ENCODE results near the gene TBL1XR1.
A peak's percentile ranks its signal among the peaks of the same experiment; 100 is the strongest.

Gene TBL1XR1

DNA sequence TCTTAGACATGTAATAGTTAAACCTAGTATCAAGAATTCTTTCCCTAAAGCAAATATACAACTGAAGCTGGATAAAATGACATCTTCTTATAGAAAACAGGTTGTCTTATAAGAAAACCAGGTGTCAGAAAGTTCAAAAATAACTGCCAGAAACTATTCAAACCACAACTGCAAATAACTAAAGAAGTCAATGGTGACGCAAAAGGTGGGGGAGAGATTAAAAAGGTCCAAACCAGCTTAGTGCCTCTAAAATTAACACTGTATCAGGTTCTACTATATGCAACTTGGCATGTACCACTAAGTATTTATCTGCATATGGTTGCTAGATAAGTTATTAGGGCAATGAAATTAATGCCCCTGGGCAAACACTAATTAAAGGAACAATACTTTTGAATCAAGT is 136.8 kb downstream of the TBL1XR1 start:
- DNase-seq = no peak

DNA sequence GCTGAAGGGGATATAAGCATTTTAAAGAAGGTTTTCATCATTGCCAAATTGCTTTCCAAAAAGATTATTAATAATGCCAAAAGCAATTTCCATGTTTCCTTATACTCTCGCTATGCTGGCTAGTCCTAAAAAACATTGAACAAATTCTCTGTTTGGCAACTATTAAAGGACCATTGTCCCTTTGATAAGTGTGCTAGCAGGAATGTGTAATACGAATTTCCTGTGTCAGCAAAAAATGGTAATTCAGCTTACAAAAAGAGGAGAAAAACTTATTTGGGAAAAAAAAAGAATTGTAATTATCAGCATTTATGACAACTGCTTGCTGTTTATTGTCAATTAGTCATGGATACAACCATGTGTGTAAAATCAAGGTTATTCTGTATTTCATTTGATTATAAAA is 138.6 kb downstream of the TBL1XR1 start:
- no peak for DNase-seq

DNA sequence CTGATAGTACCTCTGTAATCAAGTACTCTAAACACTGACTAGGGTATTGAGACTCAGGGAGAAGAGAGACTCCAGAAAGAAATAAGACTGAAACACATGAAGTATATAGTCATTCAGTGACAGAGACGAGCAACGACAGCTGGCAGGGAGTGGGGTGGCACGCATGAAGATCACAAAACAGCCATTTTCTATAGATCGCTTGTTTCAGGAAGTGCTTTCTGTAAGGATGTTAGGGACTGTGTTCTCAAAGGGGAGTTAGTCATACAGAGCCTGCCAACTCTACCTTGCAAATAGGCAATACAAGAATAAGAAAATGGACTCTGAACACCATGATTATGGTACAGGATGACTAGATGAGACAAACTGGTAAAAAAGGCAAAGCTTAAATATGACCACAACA is 139.5 kb downstream of the TBL1XR1 start:
- DNase-seq = peak in 4 of 6 experiments; percentile 0 to 42 (median 18)

DNA sequence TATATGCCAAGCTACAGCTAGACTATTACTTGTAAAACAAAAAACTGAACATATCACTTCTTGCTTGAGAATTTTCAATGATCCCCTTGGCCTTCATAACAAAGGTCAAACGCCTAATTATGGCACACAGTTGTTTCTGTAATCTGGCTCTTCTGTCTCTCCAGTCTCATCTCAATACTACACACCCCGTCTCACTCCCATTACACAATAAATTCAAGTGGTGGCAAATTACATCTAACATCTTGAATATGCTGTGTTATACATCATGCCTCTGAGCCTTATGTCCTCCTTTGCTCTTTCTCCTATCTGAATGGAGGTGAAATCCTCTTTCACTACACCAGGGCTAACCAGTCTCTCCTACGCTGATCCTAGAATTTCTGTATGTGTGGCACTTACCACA is 140.4 kb downstream of the TBL1XR1 start:
- no peak for DNase-seq

DNA sequence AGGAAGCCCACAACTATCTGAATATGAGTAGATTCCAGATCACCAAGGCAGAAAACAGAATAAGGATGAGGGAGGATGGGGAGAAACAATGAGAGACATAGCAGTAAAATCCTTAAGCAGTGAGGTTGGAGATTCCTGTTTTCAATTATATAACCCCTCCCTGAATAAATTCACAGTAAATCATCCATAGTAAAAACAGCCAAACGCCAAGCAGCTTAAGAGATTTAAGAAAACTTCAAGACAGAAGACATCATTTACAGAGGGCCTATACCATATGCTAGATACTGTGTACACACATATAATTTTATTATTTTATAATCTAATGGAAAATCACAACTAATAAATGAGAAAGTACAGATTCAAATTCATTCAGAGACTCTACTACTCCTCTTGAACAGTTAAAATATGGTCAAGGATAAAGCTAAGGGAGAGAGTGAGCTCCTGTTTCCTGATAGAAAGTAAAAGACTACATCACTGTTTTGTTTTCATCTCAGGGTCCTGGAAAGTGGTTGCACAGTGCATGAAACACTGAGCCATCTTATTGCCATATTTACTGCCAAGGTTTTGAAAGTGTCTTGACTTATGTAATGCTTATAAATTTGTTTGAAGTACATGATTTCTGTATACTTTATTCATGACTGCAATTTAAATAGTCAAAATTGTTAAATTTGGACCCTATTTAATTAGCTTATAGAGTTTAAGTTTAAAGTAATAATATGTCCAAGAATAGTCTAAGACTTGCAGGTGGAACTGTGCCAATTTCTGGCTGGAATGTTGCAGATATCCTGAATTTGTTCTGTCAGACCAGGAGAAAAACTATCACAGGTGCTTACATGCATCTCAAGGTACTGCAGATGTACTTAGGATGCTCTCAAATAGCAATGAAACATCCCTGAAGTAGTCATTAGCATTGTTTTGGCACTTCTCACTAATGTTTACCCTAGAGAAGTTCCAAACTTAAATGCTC is 141.4 kb downstream of the TBL1XR1 start:
- DNase-seq = no peak

DNA sequence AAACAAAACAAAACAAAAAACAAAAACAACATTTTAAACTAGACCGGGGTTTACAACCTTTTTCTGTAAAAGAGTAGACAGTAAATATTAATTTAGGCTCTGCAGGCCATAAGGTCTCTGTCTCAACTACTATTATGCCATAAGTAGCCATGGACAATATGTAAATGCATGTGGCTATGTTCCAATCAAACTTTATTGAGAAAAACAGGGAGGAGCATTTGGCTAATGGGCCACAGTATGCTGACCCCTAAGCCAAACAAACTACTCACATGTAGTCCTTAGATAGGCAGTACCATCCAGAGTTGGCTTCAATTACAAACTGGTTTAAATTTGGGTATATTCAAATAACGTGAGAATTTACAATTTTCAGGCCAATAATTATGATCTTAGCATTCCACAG is 144.2 kb downstream of the TBL1XR1 start:
- no peak for DNase-seq

DNA sequence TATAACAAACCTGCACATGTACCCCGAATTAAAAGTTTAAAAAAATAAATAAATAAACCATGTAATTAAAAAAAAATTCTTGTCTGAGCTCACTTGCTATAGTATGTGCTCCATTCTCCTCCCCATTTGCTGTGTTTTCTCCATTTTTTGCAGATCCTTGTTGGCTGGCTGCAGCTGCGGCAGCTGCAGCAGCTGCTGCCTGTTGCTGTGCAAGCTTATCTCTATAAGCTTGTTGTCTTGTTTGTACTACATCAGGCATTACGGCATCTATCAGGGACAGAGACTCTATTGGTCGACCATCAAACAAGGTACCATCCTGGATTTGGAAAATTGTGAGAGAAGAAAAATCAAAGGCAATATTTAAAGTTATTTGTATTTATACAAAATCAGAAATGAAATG is 145.9 kb downstream of the TBL1XR1 start:
- no peak for DNase-seq

DNA sequence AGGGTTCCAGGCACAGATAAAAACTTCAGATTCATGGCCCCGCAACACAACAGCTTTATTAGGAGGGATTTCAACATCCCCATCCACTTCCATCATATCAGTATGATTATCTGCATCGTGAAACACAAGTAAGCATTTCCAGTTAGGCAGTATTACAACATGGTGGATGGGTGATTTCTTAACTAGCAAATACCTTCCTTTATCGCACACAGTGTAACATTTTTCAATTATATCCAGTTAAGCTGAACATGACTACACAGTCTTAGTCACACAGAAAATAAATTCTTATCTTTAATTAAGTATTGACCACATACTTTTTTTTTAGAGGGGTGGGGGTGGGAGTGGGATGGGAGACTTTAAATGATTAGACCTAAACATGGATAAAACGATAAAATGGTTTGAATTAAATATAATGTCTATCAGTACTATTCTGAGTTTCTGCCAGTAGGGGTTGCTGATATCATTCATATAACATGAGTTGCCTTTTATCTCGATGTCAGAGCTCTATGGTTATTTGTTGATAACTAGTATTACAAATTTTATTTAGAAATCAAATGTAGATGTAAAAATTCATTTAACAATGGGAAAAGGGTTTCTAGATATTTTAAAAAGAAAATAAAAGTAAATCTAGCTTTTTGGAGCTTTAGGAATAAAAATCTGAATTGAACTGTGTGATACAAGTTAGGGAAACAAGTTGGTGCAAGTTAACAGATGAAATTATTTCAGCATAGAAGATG is 146.6 kb downstream of the TBL1XR1 start:
- peak in 3 of 6 experiments; percentile 24 to 55 (median 51) for DNase-seq

DNA sequence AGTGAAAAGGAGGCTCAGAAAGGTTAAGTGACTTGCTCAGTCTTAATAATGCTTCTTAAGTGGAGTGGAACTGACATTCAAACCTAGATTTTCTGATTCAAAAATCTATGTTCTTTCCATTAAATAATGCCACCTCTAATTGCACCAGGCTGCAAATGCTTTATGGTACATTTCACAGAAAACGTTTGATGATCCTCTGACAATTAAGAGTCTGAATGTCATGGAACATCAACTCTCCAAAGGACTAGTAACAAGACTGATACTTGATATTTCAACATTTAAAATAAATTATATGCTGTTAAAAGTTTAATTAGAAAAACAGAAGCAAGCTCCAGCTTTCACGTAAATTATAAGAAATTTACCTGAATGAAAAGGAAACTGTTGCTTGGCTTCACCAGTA is 151.5 kb downstream of the TBL1XR1 start:
- no peak for DNase-seq

DNA sequence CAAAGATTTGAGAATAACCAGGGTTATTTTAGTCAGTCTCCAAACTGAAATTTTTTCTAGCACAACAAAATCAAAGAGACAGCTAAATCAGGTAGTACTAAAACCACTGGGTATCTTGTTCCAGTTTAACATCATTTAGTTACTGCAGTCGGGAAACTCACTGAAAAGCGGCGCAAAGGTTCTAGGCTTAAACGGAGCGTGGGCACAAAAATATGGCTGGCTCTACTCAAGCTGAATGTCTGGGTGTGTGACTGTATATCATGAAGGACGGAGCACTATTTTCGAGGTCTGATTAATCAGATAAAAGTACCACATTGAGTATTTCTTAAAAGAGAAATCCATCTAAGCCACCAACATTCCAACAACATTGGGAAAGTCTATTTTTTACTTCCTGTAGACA is 152.1 kb downstream of the TBL1XR1 start:
- no peak for DNase-seq

DNA sequence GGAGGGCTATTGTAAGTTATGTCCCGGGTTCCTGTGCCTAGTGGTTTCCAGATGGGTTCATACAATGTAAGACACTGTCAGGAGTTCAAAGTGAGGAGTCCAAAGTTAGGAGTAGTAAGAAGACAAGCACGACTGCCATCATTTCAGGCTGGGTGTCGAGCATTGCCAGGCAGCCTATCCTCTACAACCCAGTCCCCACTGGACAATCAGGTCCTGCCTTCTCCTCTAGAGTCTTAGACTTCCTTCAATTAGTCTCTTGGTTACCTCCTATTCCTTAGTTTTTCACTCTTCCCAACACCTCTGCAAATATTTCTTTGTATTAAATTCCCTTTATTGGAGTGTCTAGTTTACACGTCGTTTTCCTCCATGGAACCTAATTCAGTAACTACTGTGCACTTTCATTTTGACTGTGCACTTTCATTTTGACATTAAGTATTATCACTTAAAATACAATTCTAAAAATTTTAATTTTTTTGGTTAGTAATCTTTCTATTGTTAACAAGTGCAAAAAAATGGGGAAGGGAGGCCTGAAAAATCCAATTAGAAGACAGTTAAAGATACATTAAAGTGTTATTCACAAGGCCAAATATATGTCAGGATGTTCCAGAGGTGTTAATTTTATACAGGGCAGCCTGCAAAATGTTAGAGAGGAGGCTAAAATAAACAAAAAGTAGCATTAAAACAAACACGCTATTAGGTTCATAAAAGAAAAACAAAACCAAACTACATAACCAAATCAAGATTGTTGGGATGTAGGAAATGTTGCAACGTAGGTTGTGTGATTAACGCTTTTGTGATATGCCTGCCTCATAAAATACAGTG is 155.3 kb downstream of the TBL1XR1 start:
- no peak for DNase-seq

DNA sequence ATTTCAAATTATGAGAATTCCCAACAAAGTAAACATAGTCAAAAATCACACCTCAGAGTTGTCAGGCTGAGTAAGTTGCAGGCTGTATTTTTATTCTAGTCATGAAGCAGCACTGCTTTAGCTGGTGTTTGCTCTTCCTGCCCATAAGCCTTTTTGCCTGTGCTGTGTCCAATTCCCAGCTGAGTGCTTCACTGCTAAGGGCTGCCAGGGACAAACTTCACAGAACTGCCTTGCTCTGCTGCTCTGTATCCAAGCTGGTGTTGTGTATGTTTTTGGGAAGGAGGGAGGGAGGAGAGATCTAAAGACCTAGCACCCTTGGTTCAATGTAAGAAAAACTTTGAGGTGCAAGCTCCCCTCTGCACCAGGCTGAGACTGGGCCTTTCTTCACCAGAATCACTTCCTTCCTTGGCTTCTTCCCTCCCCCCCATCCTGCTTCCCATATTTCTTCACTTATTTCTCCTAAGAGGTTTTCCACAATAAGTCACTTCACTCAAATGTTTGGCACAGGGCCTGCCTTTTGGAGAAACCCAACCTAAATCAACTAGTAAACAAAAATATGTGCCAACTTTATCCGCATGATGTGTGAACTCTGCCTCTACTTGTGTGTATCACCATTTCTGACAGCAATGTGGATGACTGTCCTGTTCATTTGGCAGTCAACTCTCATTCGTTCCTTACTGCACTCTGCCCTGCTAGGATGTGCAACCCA is 156.1 kb downstream of the TBL1XR1 start:
- DNase-seq = no peak

DNA sequence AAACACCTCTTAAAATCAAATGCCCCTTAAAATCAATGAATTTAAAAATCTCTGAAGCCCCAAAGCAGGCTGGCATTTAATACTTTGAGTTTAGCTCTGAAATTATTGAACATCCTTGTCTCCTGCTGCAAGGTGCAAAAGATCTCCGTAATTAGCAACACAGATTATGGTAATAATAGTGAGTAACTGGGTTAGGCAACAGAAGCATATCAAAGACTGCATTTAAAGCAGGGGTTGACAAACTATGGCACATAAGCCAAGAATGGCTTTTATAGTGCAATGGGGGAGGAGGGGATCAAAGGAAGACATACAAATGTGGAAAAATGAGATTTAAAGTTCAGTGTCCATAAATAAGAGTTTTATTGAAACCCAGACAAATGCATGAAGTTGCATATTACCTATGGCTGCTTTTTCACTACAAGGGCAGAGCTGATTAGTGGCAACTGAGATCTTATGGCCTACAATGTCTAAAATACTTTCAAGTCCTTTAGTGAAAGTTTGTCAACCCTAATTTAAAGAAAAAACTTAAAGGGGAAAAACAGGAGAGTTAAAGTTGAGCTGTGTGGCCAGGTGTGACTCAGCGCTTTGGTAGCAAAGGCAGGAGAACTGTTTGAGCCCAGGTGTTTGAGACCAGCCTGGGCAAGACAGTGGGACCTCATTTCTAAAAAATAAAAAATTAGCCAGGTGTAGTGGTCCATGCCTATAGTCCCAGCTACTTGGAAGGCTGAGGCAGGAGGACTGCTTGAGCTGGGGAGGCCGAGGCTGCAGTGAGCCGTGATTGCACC is 157.6 kb downstream of the TBL1XR1 start:
- no peak for DNase-seq

DNA sequence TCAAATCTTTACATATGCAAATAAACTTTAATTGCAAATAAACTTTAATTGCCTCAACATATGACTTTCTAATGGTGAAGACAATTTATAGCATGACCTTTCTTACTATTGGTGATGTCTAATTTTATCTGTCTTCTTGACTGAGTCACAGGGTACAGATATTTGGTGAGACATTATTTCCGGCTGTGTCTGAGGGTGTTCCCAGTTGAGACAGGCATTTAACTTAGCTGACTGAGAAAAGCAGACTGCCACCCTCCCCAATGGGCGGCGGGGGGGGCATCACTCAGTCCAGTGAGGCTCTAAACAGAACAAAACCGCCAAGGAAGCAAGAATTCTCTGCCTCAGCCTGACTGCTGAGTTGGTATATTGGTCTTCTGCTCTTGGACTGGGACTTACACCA is 160.0 kb downstream of the TBL1XR1 start:
- DNase-seq = no peak

DNA sequence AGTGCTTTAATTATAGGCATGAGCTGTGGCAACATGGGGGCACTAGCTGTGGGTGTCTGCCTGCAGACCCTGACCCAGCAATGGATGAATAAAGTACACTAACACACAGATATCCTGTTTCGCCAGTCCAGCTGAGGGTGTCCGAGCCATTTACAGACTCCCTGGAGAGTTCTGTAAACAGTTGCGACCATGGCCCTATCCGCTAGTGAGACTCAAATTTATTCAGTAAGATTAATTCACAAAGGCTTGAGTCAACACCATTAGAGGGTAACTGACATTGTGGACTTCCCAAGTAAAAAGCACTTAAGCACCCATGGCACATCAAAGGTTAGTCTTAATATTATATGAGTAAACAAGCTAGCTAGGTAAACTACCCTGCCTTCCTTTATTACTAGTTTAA is 161.6 kb downstream of the TBL1XR1 start:
- no peak for DNase-seq

DNA sequence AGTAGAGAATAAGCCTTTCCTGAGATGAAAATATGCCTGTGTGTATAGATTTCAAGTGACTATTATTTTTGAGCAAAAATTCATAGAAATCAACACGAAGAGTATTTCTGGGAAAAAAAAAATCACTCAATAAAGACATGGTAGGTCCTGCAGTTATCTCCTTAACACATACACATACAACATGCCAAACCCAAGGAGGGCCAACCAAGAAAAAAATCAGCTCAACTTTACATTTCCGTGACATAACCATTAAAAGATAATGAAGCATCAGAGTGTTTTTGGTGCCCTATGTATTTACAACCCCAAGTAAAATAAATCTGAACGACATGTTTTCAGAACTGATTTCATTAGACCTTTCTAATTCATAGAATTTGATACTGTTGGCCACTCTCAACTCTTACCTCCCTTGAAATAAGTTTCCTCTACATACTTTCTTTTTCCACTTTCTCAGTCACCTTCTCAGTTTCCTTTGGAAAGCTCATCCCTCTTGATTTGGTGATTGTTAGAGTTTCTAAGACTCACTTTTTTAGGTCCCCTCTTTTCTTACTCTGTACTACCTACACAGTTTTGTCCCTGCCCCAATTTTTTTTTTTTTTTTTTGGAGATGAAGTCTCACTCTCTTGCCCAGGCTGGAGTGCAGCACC is 162.3 kb downstream of the TBL1XR1 start:
- no peak for DNase-seq

DNA sequence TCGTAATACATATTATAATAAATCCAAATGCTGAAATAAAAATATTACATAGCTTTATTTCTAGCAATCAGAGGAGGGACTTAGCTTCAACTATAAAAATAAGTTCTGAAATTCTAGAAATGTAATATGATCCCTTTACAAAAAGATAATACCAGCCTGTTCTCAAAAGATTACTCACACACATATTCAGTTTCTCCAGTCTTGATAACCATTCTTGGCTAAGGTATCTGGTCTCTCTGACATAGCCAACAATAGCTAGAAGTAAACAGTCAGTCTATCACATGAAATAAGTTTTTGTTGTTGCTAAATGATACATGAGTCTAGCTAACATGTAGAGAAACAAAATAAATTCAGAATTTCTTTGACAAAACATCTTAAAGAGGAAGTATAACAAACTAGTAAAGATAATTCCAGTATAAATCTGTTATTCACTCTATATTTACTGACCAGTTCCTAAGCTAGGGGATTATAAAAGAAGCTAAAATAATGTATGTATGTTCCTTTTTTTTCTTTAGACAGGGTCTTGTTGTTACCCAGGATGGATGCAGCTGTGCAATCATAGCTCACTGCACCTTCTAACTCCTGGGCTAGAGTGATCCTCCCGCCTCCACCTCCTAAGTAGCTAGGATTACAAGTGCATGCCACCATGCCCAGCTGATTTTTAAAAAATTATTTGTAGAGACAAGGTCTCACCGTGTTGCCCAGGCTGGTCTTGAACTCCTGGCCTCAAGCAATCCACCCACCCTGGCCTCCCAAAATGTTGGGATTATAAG is 170.6 kb downstream of the TBL1XR1 start:
- no peak for DNase-seq

DNA sequence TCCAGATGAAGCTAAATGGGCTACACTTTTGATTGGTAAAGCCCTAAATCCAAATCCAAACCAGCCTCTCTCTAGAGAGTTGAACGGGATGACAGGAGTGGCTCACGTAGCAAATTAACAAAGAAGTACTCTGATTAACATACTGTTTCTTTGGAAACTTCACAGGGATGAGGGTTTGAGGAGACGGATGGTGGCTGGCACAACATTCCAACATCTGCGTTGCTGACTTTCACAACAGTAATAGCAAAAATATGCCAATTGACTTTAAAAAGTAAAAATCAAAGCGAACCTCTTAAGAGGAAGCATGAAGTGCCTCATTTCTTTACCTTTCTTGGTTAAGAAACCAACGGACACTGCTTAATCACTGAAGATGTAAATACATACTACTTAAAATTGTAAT is 181.4 kb downstream of the TBL1XR1 start:
- no peak for DNase-seq

DNA sequence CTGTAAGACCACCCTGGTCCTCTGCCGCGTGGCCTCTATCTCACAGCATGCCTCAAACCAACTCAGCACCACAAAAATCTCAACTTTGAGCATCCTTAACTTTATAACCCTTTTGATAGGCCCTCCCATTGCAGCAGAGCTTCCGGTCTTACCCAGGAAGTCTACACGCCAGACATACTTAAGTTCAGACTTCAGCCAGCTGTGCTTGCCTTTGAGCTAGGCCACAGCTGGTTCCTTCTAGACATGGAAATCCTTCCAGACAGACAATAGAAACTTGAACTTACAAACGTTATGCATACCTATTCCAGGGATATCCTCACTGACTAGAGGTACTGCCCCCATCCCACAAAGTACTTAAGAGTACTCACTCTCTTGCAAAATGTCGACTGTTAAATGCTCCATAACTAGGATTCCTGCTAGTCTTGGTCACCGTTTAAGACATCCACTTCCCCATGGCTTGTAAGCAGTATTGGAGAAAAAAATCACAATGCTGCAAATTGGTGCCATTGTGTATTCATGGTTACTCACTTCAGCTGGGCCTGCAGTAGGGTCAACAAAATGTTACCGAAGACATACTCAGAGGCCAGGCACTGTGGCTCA is 183.5 kb downstream of the TBL1XR1 start:
- DNase-seq = no peak

All from stimulated activated naive CD4-positive, alpha-beta T cell (primary cell).